HFF-Myc (cell line): Measurements from ENCODE around the gene CARD11.

Source experiments
- DNase-seq: peaks from one replicate; pipeline ENCODE4 v3.0.0-alpha.2; 2011; ENCODE audit warnings: low read depth; ENCODE audit errors: extremely low read depth
- H3K4me3 ChIP-seq: replicated peaks from 2 replicates; pipeline ENCODE4 v1.5.1; 2011; ENCODE audit warnings: low read depth, mild to moderate bottlenecking, control low read depth, low read length
- TF ChIP-seq, protein P1 (sequence below): IDR thresholded peaks from 2 replicates; pipeline ENCODE4 v1.5.1; 2012; ENCODE audit warnings: mild to moderate bottlenecking, low read depth, low read length, control low read depth; ENCODE audit errors: missing control alignments

Gene CARD11

DNA sequence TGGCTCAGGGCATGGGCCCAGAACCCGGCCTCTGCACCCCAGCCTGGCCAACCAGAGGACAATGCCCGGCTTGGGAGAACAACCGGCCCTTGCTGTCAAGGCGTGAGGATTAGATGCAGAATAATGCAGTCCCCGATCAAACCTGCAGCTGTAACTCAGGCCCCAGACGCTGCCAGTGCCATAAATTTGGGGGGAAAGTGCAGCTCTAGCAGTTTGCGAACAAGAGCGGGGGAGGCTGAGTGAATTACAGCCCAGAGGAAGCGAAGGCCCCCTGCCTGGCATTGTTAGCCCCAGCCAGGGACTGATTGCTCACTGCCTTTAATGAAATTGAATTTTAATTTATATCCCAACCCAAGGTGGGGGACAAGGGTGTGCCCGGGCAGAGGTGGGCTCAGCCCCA, 161.6 kb downstream of the CARD11 start:
- DNase-seq, result no peak
- no peak overlapping the region for H3K4me3 ChIP-seq
- TF ChIP-seq, protein P1, sequence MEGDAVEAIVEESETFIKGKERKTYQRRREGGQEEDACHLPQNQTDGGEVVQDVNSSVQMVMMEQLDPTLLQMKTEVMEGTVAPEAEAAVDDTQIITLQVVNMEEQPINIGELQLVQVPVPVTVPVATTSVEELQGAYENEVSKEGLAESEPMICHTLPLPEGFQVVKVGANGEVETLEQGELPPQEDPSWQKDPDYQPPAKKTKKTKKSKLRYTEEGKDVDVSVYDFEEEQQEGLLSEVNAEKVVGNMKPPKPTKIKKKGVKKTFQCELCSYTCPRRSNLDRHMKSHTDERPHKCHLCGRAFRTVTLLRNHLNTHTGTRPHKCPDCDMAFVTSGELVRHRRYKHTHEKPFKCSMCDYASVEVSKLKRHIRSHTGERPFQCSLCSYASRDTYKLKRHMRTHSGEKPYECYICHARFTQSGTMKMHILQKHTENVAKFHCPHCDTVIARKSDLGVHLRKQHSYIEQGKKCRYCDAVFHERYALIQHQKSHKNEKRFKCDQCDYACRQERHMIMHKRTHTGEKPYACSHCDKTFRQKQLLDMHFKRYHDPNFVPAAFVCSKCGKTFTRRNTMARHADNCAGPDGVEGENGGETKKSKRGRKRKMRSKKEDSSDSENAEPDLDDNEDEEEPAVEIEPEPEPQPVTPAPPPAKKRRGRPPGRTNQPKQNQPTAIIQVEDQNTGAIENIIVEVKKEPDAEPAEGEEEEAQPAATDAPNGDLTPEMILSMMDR, result no peak

DNA sequence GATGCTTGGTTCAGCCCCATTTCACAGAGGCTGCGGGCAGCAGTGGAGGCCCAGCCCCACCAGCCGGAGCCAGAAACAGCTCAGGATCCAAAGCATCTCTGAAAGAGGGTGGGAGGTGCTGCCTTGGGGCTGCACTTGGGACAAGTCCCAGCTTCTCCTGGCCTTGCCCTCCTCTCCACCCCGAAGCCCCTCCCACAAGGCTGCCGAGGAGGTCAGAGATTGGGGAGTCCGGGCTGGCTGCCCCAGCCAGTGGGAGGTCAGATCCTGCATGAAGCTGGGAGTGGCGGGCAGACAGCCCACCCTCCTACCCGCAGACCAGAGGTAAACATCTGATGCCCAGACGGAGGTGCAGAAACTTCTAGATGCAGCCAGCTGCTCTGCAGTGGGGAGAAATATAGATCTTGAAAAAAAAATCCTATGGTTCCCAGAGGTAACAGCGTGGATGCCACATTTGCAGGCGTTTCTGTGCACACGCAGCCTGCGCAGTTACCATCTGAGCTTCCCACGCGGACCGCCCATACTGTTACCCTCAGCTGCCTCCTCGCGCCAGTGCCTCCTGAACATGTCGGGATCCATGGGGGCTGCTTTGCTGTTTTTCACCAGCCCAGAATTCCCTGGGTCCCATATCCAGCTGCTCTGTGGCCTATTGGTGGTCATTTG, 162.7 kb downstream of the CARD11 start:
- TF ChIP-seq, protein P1, result no peak
- no peak for DNase-seq
- no peak overlapping the region for H3K4me3 ChIP-seq

DNA sequence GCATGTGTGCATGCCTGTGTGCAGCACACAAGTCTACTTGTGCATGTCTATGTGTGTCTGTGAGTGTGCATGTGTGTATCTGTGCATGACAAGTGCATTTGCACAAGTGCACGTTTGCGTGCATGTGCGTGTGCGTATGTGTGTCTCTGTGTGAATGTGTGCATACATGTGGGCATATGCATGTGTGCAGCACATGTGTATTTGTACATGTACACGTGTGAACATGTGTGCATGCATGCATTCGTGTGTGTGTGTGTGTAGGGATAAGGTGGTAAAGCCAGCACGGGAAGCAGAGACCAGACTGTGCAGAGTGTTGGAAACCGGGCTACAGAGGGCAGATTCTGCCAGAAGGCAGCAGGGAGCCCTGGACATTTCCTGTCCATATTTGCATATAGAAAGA, 163.6 kb downstream of the CARD11 start:
- TF ChIP-seq, protein P1, result no peak
- no peak overlapping the region for H3K4me3 ChIP-seq
- no peak for DNase-seq

DNA sequence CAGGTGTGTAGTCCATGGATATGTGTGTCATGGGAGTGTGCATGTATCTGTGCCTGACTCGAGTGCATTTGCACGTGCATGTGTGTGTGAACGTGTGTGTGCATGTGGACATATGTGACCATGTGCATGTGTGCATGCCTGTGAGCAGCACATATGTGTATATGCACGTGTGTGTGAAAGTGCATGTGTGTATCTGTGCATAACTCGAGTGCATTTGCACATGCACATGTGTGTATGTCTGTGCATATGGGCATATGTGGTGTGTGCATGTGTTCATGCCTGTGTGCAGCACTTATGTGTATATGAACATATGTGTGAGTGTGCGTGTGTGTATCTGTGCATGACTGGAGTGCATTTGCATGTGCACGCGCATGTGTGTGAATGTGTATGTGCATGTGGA, 164.3 kb downstream of the CARD11 start:
- H3K4me3 ChIP-seq, result no peak overlapping the region
- DNase-seq, result no peak
- TF ChIP-seq, protein P1, result no peak

DNA sequence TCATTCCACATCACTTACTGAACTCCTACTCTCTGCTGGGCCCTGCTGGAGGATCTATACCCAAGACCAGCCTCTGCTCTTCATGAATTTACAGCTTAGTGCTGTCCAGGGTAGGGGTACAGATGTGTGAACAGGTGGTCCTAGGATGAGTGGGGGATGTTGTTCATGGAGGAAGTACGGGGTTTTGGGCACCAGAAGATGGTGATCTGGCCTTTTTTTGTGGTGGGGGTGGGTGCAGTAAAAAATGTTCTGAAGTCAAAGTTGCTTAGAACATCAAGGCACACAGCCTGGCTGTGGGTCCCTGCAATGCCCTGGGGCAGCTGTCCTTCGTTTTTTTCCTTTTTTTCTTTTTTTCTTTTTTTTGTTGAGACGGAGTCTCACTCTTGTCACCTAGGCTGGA, 165.4 kb downstream of the CARD11 start:
- H3K4me3 ChIP-seq, result no peak overlapping the region
- TF ChIP-seq, protein P1, result no peak
- no peak for DNase-seq

DNA sequence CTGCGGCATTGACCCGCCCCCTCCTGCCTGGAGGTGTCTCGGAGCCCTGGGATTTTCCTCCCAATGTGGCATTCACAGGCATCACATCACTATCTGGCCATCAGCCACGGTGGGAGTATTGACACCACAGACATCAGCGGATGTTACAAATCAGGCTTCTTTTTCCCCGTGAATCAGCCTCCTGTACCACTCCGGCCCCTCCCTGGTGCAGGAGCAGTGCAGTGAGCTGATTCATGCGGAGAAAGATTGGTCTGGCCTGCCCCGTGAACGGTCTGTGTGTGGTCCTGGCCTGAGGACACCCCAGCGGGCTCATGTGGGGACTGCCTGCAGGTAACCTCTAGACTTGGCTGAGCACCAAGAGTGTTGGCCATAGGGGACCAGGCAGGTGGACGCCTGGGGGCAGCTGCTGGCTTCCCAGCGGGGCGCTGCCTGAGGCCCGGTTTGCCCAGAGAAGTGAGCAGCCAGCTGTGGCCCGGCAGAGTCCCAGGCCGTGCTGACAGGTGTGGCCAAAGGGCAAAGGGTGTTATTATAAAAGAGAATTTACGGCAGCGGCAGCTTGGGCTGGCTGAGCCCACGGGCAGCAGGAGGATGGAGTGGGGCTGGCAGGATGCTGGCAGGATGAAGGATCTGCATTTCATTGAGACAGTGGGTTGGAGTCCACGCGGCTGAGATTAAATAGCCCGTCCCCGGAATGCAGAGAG, 167.5 kb downstream of the CARD11 start:
- H3K4me3 ChIP-seq, result no peak overlapping the region
- DNase-seq, result no peak
- TF ChIP-seq, protein P1, result no peak
